ENCODE measurements around the gene RHEB.
"Not testable (repeated sequence)": the region's sequence is repeated elsewhere in the genome, so short reads cannot be mapped to it uniquely, and the experiment has no call there.

The RHEB gene

DNA sequence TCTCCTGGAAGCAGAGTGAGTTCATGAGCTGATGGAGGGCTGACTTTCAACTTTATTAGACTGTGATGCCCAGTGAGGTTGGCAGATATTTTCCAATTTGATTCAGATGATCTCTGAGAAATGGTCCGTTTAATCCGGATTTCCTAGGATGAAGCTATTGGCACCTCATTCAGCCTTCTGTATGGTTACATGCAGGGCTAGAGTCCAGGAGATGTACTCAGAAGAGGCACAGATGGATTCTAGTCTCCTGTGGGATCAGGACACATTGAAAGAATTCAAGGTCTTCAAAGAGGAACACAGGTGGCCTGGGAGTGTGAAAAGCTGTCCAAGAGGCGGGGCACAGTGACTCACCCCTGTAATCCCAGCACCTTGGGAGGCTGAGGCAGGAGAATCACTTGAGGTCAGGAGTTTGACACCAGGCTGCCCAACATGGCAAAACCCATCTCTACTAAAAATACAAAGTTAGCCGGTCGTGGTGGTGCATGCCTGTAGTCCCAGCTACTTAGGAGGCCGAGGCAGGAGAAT is 23.0 kb upstream of the RHEB start:
- Histone ChIP-seq H3K4me3 (no peak overlapping the region), H3K27ac (no peak overlapping the region)
- TF ChIP-seq, protein P1, sequence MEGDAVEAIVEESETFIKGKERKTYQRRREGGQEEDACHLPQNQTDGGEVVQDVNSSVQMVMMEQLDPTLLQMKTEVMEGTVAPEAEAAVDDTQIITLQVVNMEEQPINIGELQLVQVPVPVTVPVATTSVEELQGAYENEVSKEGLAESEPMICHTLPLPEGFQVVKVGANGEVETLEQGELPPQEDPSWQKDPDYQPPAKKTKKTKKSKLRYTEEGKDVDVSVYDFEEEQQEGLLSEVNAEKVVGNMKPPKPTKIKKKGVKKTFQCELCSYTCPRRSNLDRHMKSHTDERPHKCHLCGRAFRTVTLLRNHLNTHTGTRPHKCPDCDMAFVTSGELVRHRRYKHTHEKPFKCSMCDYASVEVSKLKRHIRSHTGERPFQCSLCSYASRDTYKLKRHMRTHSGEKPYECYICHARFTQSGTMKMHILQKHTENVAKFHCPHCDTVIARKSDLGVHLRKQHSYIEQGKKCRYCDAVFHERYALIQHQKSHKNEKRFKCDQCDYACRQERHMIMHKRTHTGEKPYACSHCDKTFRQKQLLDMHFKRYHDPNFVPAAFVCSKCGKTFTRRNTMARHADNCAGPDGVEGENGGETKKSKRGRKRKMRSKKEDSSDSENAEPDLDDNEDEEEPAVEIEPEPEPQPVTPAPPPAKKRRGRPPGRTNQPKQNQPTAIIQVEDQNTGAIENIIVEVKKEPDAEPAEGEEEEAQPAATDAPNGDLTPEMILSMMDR (IDR thresholded peaks at IDR 0.05), result no peak
- DNase-seq (ENCODE audit: low spot score), result no peak

- H3K27ac ChIP-seq, result no peak overlapping the region
- no peak overlapping the region for H3K4me3 ChIP-seq
- no peak for DNase-seq (ENCODE audit: low spot score)
- TF ChIP-seq, protein P1 (IDR thresholded peaks at IDR 0.05), result no peak
Observed at GRCh38 chr7:151541709-151542499, 22.2 kb upstream of the RHEB start.

DNA sequence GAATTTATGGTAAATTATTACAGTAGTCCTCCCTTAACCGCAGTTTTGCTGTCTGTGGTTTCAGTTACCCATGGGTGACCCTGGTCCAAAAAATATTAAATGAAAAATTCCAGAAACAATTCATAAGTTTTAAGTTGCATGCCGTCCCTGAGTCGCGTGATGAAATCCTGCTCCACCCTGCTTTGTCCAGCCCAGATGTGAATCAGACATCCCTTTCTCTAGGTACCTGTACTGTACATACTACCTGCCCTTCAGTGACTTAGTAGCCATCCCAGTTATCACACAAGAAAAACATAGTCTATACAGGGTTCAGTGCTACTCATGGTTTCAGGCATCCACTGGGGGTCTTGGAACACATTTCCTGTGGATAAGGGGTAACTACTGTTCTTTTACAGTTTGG is 20.5 kb upstream of the RHEB start:
- no peak for DNase-seq (ENCODE audit: low spot score)
- no peak overlapping the region for H3K27ac ChIP-seq
- no peak overlapping the region for H3K4me3 ChIP-seq
- TF ChIP-seq, protein P1 (IDR thresholded peaks at IDR 0.05), result no peak

- TF ChIP-seq, protein P1 (IDR thresholded peaks at IDR 0.05), result no peak
- H3K4me3 ChIP-seq, result no peak overlapping the region
- H3K27ac ChIP-seq, result peak overlapping the region; percentile 1 to 34
- DNase-seq (ENCODE audit: low spot score), result no peak
Observed at GRCh38 chr7:151539088-151539671, 19.5 kb upstream of the RHEB start.

DNA sequence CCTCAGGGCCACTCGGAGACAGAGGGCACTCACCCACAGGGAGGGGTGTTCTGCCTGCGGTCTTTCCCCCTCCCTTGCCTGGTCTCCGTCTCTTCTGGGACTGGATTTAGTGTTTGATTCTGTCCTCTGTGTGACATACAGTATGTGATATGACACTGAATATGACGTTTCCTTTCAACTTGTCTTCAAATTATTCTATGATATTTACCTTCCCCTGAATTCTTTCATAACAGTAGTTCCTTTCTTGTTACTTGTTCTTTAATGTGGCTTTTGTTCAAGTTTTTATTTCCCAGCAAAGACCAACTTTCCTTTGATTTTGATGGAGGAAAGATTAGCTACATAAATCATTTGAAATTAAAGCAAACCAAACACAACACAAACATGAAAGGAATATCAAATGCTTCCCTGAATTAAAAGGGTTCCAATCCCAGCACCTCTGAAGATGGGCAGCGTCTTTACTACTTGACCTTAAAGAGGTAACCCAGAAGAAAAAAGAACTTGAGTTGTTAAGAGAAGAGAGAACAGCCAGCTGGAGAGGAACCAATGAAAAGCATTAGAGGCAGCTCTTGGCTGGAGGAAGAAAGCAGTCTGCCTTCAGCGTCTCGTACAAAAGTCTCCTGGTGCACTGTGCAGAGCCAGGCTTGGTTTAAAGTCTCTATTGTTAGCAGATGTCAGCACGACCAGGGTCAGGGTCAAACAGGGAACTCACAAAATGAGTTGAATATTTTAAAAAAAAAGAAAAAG is 18.3 kb upstream of the RHEB start:
- Histone ChIP-seq H3K27ac (peak overlapping the region in 1 of 2 donors; percentile 9), H3K4me3 (no peak overlapping the region)
- TF ChIP-seq, protein P1 (IDR thresholded peaks at IDR 0.05), result no peak
- no peak for DNase-seq (ENCODE audit: low spot score)

GRCh38 chr7:151536178-151536577 is 16.5 kb upstream of the RHEB start:
- H3K27ac ChIP-seq; H3K4me3 ChIP-seq; DNase-seq (ENCODE audit: low spot score): not testable (repeated sequence)

GRCh38 chr7:151529842-151530241 is 10.1 kb upstream of the RHEB start:
- TF ChIP-seq, protein P1 (IDR thresholded peaks at IDR 0.05), result no peak
- Histone ChIP-seq H3K27ac (no peak overlapping the region), H3K4me3 (no peak overlapping the region)
- DNase-seq (ENCODE audit: low spot score), result no peak
